Retinal pigment epithelial cell (primary cell): ENCODE results near the gene SRC.

Experiments
- DNase-seq: peaks from one replicate; pipeline ENCODE4 v3.0.0-alpha.2; 2010; ENCODE audit warnings: low read depth
- H3K4me3 ChIP-seq: 2 replicates; pipeline ENCODE4 v1.5.1; 2011; ENCODE audit warnings: mild to moderate bottlenecking, low read length, control low read depth, moderate library complexity
- CTCF ChIP-seq: conservative IDR thresholded peaks from 2 replicates; pipeline ENCODE4 v1.5.1; 2011; ENCODE audit warnings: low read depth, low read length, control low read depth, inconsistent platforms

SRC gene

DNA sequence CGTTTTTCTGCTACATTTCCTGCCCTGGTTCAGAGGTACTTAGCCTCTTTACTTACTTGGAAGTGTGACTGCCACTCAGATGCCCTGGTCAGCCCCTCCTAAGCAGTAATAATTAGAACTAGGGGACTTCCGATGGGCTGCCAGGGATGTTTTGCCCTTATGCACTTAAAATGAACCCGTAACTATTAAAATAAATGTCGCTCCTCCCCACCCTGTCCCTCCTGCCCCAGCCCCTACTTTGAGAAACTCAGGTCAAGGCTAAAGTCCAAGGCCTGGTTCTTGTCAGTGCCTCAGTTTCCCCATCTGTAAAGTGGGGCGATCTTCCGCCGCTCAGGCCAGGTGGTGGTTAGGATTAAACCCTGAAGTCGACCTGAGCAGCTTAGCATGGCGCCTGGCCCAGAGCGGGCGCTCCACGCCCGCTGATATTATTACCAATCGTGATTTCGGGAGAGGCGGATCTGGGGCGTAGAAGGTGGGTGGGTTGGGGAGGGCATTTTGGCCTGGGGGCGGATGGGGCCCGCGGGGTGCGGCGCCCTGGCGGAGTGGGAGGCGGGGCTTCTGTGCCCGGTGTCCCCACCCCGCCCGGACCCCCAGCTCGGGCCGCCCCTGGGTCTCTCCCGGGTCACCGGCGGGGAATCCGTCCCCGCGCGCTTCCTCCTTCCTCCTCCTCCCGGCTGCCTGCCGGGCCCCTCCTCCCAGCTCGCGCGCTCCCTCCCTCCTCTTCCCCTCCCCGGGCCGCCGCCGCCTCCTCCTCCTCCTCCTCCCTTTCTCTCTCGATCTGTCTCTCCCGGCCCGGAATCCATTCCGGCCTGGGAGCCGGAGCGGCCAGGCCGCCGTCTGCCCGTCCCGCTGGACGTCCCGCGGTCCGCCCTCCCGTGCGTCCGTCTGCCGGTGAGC lies at the start of gene SRC:
TSS of gene SRC (plus strand) at position 802 of the 897 bp plus-strand sequence. CDS start 38,014 bp downstream, outside the sequence.
- no peak for TF ChIP-seq CTCF
- peak within 1 kb of the TSS; percentile 60 for H3K4me3 ChIP-seq
- DNase-seq = peak; percentile 20

- no peak for TF ChIP-seq CTCF
- no peak for DNase-seq
- H3K4me3 ChIP-seq = no peak overlapping the region
Measured at GRCh38 chr20:37296371-37296770, 49.6 kb upstream of the SRC start.

- TF ChIP-seq CTCF = no peak
- H3K4me3 ChIP-seq = no peak overlapping the region
- DNase-seq = peak; percentile 97
Measured at GRCh38 chr20:37297066-37297736, 48.7 kb upstream of the SRC start.

- no peak overlapping the region for H3K4me3 ChIP-seq
- no peak for DNase-seq
- TF ChIP-seq CTCF = no peak
Measured at GRCh38 chr20:37298190-37298939, 47.6 kb upstream of the SRC start.

- no peak for TF ChIP-seq CTCF
- H3K4me3 ChIP-seq = no peak overlapping the region
- no peak for DNase-seq
Measured at GRCh38 chr20:37299718-37300528, 46.0 kb upstream of the SRC start.

DNA sequence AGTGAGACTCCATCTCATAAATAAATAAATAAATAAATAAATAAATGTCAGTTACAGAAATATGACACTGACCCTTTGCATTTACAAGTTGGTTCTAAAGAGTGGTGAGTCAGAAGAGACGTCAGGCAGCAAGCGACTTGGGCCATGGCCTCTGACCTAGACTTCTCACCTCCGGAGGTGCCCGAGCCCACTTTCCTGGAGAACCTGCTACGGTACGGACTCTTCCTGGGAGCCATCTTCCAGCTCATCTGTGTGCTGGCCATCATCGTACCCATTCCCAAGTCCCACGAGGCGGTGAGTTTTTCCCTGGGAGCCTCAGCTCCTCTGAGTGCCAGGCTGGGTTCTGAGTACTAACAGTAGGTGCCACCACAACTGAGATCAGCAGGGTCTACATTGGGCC lies 44.8 kb upstream of the SRC start:
- H3K4me3 ChIP-seq = no peak overlapping the region
- no peak for DNase-seq
- TF ChIP-seq CTCF = no peak
